ENCODE data around the gene ADGRV1.

Gene ADGRV1

DNA sequence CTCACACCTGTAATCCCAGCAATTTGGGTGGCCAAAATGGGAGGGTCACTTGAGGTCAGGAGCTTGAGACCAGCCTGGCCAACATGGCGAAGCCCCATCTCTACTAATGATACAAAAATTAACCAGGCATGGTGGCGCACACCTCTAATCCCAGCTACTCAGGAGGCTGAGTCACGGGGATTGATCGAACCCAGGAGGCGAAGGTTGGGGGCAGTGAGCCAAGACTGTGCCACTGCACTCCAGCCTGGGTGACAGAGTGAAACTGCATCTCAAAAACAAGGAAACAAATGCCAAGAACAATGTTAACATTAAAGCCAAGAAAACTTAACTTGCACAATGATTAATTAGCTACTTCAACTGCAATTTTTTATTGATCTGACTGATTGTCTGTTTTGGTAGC, 621.9 kb downstream of the ADGRV1 start:
- DNase-seq (ENCODE audit: low read depth in 1 of 2, low spot score in 1 of 2), result no peak
- no peak overlapping the region for H3K4me3 ChIP-seq (replicated peaks; ENCODE audit: insufficient read depth, low read length)
- TF ChIP-seq POLR2AphosphoS5 (IDR thresholded peaks at IDR 0.05; ENCODE audit: low read depth), result no peak
- no peak for TF ChIP-seq GABPA (IDR thresholded peaks at IDR 0.05; ENCODE audit: low read depth)
- TF ChIP-seq, protein P1, sequence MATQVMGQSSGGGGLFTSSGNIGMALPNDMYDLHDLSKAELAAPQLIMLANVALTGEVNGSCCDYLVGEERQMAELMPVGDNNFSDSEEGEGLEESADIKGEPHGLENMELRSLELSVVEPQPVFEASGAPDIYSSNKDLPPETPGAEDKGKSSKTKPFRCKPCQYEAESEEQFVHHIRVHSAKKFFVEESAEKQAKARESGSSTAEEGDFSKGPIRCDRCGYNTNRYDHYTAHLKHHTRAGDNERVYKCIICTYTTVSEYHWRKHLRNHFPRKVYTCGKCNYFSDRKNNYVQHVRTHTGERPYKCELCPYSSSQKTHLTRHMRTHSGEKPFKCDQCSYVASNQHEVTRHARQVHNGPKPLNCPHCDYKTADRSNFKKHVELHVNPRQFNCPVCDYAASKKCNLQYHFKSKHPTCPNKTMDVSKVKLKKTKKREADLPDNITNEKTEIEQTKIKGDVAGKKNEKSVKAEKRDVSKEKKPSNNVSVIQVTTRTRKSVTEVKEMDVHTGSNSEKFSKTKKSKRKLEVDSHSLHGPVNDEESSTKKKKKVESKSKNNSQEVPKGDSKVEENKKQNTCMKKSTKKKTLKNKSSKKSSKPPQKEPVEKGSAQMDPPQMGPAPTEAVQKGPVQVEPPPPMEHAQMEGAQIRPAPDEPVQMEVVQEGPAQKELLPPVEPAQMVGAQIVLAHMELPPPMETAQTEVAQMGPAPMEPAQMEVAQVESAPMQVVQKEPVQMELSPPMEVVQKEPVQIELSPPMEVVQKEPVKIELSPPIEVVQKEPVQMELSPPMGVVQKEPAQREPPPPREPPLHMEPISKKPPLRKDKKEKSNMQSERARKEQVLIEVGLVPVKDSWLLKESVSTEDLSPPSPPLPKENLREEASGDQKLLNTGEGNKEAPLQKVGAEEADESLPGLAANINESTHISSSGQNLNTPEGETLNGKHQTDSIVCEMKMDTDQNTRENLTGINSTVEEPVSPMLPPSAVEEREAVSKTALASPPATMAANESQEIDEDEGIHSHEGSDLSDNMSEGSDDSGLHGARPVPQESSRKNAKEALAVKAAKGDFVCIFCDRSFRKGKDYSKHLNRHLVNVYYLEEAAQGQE (IDR thresholded peaks at IDR 0.05; ENCODE audit: insufficient replicate concordance, low read depth), result no peak
- TF ChIP-seq SPI1 (IDR thresholded peaks at IDR 0.05; ENCODE audit: borderline replicate concordance, low read depth), result no peak
- TF ChIP-seq, protein P2, sequence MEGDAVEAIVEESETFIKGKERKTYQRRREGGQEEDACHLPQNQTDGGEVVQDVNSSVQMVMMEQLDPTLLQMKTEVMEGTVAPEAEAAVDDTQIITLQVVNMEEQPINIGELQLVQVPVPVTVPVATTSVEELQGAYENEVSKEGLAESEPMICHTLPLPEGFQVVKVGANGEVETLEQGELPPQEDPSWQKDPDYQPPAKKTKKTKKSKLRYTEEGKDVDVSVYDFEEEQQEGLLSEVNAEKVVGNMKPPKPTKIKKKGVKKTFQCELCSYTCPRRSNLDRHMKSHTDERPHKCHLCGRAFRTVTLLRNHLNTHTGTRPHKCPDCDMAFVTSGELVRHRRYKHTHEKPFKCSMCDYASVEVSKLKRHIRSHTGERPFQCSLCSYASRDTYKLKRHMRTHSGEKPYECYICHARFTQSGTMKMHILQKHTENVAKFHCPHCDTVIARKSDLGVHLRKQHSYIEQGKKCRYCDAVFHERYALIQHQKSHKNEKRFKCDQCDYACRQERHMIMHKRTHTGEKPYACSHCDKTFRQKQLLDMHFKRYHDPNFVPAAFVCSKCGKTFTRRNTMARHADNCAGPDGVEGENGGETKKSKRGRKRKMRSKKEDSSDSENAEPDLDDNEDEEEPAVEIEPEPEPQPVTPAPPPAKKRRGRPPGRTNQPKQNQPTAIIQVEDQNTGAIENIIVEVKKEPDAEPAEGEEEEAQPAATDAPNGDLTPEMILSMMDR (IDR thresholded peaks at IDR 0.05; ENCODE audit: insufficient read depth, low read length), result no peak
- H3K27ac ChIP-seq (replicated peaks), result no peak overlapping the region
- no peaks in the 10 kb centered on the region for H3K27me3 ChIP-seq (ENCODE audit: insufficient read depth, poor library complexity, severe bottlenecking)

DNA sequence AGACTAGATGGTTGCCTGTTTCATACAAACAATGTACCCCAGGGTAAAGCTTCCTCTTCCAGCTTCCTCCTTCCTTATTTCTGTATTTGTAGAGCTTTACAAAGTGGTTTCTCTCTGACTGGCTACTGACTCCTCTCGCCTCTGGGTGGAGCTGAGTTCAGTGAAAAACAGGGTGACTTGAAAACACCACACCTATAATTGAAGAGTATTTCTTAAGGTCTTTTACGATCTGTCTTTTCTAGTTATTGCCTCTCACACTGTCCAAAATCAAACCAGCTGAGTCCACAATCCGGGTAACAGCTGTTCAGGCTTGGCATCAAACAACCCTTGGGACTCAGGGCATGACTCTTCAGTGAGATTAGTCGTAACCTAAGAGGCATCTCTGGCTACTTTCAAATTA, 624.2 kb downstream of the ADGRV1 start:
- peak overlapping the region; percentile 68 for H3K27ac ChIP-seq (replicated peaks)
- DNase-seq (ENCODE audit: low read depth in 1 of 2, low spot score in 1 of 2), result peak; percentile 20 to 70
- TF ChIP-seq, protein P2 (IDR thresholded peaks at IDR 0.05; ENCODE audit: insufficient read depth, low read length), result no peak
- TF ChIP-seq POLR2AphosphoS5 (IDR thresholded peaks at IDR 0.05; ENCODE audit: low read depth) (no peak), SPI1 (IDR thresholded peaks at IDR 0.05; ENCODE audit: borderline replicate concordance, low read depth) (peak; percentile 32; the same call in 1 of the 2 replicates)
- no peak overlapping the region for H3K4me3 ChIP-seq (replicated peaks; ENCODE audit: insufficient read depth, low read length)
- H3K27me3 ChIP-seq (ENCODE audit: insufficient read depth, poor library complexity, severe bottlenecking), result no peaks in the 10 kb centered on the region

DNA sequence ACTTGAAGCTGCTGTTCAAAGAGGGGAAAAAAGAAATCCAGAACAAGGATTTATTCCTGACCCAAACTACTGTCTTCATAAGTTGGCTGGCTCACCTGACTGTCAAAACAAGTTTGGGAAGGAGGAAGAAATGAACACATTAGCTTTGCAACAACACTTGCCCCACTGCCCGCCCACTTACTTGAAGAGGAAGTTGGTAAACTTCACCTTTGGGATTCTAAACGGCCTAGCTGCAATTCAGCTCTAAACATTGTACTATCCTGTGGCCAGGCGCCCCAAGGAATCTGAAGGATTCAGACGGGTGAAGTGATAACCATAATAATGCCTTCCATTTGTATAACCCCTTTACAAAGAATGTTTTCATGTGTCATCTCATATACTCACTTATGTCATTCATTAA, 625.1 kb downstream of the ADGRV1 start:
- Histone ChIP-seq H3K27ac (replicated peaks) (peak overlapping the region; percentile 68), H3K4me3 (replicated peaks; ENCODE audit: insufficient read depth, low read length) (no peak overlapping the region), H3K27me3 (ENCODE audit: insufficient read depth, poor library complexity, severe bottlenecking) (no peaks in the 10 kb centered on the region)
- TF ChIP-seq, protein P1 (IDR thresholded peaks at IDR 0.05; ENCODE audit: insufficient replicate concordance, low read depth), result no peak
- TF ChIP-seq POLR2AphosphoS5 (IDR thresholded peaks at IDR 0.05; ENCODE audit: low read depth) (no peak), GABPA (IDR thresholded peaks at IDR 0.05; ENCODE audit: low read depth) (no peak), SPI1 (IDR thresholded peaks at IDR 0.05; ENCODE audit: borderline replicate concordance, low read depth) (no peak)
- TF ChIP-seq, protein P2 (IDR thresholded peaks at IDR 0.05; ENCODE audit: insufficient read depth, low read length), result no peak
- DNase-seq (ENCODE audit: low read depth in 1 of 2, low spot score in 1 of 2), result peak; percentile 16 to 69

DNA sequence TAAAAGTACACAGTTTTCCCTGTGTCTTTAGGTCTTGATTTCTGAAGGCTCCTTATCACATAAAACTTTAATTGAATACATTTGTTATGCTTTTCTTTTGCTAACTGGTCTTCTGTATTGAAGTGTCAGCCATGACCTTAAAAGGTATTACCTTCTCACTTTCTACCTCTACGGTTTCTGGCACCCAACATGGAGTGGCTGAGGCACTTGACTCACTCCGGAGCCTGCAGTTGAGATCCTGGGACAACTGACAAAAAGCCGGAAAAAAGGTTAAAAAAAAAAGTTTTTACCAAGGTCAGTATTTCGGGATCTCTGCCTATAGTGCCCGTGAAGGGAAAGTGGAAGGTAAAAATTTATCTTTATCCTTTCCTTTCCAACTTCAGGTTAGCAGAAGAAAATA, 627.5 kb downstream of the ADGRV1 start:
- no peak overlapping the region for H3K4me3 ChIP-seq (replicated peaks; ENCODE audit: insufficient read depth, low read length)
- no peaks in the 10 kb centered on the region for H3K27me3 ChIP-seq (ENCODE audit: insufficient read depth, poor library complexity, severe bottlenecking)
- no peak overlapping the region for H3K27ac ChIP-seq (replicated peaks)
- no peak for DNase-seq (ENCODE audit: low read depth in 1 of 2, low spot score in 1 of 2)
- TF ChIP-seq POLR2AphosphoS5 (IDR thresholded peaks at IDR 0.05; ENCODE audit: low read depth) (no peak), SPI1 (IDR thresholded peaks at IDR 0.05; ENCODE audit: borderline replicate concordance, low read depth) (no peak), GABPA (IDR thresholded peaks at IDR 0.05; ENCODE audit: low read depth) (no peak)
- TF ChIP-seq, protein P1 (IDR thresholded peaks at IDR 0.05; ENCODE audit: insufficient replicate concordance, low read depth), result no peak
- TF ChIP-seq, protein P2 (IDR thresholded peaks at IDR 0.05; ENCODE audit: insufficient read depth, low read length), result no peak

Measured in HL-60 (cell line).